ENCODE data around the gene ADCY1.
A peak's percentile ranks its signal among the peaks of the same experiment; 100 is the strongest.

The ADCY1 gene

GRCh38 chr7:45595809-45596664, 21.9 kb downstream of the ADCY1 start:
- peak; percentile 4 for DNase-seq (ENCODE audit: low spot score)
- TF ChIP-seq CTCF (IDR thresholded peaks at IDR 0.05; ENCODE audit: borderline replicate concordance, control extremely low read depth, extremely low read depth, insufficient read depth, missing control alignments), result no peak
- in situ Hi-C loops (cut with MboI; ENCODE audit: low sequenced_read_pairs, unreplicated experiment), result no loop called here

- DNase-seq (ENCODE audit: low spot score), result no peak
- in situ Hi-C loops (cut with MboI; ENCODE audit: low sequenced_read_pairs, unreplicated experiment), result no loop called here
- no peak for TF ChIP-seq CTCF (IDR thresholded peaks at IDR 0.05; ENCODE audit: borderline replicate concordance, control extremely low read depth, extremely low read depth, insufficient read depth, missing control alignments)
Measured at GRCh38 chr7:45596665-45597095, 22.5 kb downstream of the ADCY1 start.

GRCh38 chr7:45597286-45597984, 23.3 kb downstream of the ADCY1 start:
- in situ Hi-C loops (cut with MboI; ENCODE audit: low sequenced_read_pairs, unreplicated experiment), result no loop called here

GRCh38 chr7:45598886-45599520, 24.8 kb downstream of the ADCY1 start:
- peak; percentile 2 for DNase-seq (ENCODE audit: low spot score)
- no peak for TF ChIP-seq CTCF (IDR thresholded peaks at IDR 0.05; ENCODE audit: borderline replicate concordance, control extremely low read depth, extremely low read depth, insufficient read depth, missing control alignments)
- in situ Hi-C loops (cut with MboI; ENCODE audit: low sequenced_read_pairs, unreplicated experiment), result no loop called here

More at GRCh38 chr7:45597286-45597984, 23.3 kb downstream of the ADCY1 start:
- no peak for DNase-seq (ENCODE audit: low spot score)
- TF ChIP-seq CTCF (IDR thresholded peaks at IDR 0.05; ENCODE audit: borderline replicate concordance, control extremely low read depth, extremely low read depth, insufficient read depth, missing control alignments), result no peak

- peak; percentile 4 for DNase-seq (ENCODE audit: low spot score)
- in situ Hi-C loops (cut with MboI; ENCODE audit: low sequenced_read_pairs, unreplicated experiment), result no loop called here
- no peak for TF ChIP-seq CTCF (IDR thresholded peaks at IDR 0.05; ENCODE audit: borderline replicate concordance, control extremely low read depth, extremely low read depth, insufficient read depth, missing control alignments)
Measured at GRCh38 chr7:45599851-45600706, 25.9 kb downstream of the ADCY1 start.

- TF ChIP-seq CTCF (IDR thresholded peaks at IDR 0.05; ENCODE audit: borderline replicate concordance, control extremely low read depth, extremely low read depth, insufficient read depth, missing control alignments), result no peak
- in situ Hi-C loops (cut with MboI; ENCODE audit: low sequenced_read_pairs, unreplicated experiment), result no loop called here
- DNase-seq (ENCODE audit: low spot score), result peak; percentile 2
Measured at GRCh38 chr7:45601094-45601493, 26.9 kb downstream of the ADCY1 start.
